GM03348 (cell line): ENCODE data around the gene POU2F3.

ENCODE experiments used
- DNase-seq: peaks from one replicate; pipeline ENCODE4 v3.0.0; 2012; ENCODE audit warnings: low spot score

Gene POU2F3

DNA sequence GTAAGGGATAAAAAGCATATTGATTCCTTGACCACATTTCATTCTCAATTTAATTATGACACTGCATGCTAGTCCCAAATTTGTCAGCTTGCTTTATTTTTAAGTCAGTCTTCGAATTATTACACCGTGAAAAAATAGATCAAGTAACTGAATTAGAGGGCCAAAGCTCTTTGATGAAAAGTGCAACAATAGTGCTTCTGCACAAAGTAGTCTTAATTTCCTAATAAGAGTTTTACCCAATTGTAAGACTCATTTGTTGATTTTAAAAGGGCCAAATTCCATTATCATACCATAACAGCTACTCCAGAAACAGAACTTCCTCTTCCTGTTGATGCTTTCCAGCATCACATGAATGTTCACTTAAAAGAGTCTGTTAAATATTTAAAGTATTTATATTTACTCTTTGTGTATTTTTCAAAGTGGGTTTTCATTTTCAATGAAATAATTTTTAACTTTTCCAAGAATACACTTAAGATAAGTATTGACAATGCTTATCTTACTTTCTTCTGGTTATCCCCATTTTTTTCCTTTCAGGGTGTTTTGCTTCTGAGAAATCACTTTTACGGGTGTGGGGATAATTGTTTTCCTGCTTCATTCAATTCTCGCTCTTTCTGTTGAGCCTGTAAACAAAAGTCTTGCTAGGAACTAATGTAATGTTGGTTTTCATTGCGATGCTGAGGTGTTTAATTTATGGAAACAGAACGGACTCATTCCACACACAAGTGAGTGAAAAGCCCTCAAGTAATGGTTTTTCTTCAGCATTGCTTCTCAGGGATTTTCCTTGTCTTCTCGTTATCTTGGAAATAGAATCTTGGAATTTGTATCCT is 98.4 kb downstream of the POU2F3 start:
- peak; percentile 26 for DNase-seq

DNA sequence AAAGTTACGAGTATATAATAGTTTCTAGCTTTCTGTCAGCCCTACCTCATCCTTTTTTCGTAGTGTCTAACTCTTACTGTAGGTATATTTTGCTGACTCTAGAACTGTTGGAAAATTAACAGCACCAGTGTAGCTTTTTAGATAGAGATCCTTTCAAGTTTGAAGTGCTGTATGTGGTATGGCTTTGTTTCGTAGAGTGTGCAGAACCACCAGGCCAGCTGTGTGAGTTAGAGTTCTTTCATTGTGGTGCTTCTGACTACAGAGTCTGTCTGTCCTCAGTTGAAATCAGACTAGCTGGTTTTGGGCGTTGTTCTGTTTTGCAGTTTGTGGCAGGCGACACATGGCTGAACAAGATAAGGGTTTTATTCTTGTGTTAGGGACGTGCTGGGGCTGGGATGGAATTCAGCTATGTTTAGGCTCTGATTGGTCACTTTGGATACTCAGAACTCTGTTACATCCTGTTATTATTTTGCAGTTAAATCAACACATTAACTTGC is 99.5 kb downstream of the POU2F3 start:
- DNase-seq = peak; percentile 52

DNA sequence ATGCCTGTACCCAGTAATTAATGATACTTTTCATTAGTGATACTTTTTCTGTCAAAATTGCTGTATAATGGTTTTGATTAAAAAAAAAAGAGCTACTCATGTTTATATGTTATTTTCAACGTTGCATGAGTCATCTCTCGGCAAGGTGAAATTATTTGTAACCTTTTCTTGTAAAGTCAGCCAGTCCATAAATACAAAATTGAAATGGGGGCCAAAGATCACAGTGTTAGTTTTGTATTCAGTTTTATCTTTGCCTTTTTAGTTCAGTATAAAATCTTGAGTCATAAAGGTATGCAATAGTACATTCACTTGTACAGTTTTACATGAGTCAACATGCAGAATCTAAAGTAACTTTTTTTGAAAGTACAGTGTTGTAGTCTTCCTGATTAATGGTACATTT is 100.6 kb downstream of the POU2F3 start:
- no peak for DNase-seq

DNA sequence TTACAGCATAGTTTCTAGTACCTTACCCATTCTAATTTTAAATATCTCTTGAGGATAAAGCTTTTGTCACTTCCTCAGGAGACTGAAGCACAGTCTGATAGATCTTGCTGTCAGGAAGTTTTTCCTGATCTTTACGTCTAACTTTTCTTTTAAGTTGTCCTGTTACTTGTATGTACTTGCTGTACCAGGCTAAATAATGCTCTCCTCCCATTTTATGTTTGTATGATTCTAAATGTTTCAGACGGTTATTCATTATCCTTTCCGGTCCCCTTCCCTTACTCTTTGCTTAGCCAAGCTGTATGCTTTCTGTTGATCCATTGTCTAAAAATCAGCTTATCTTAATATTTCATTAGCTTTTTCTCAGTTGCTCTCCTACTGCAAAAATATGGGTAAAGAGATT is 102.3 kb downstream of the POU2F3 start:
- no peak for DNase-seq

DNA sequence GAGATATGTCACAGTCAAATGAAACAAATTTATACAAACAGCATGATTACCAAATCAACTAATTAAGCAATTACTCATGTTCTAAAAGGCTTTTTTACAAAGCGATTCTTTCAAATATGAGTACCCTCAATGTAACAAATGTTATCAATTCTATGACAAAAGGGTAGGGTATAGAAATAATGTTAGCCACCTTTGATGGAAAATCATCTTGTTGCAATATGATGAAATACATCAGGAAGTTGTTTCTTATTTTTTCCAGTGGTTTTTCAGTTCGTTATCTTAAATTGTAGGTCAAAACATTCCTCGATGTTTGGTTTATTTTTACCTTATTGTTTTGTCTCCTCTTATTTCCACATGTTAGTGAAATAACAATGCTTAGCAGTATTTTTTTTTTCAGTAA is 102.7 kb downstream of the POU2F3 start:
- no peak for DNase-seq

DNA sequence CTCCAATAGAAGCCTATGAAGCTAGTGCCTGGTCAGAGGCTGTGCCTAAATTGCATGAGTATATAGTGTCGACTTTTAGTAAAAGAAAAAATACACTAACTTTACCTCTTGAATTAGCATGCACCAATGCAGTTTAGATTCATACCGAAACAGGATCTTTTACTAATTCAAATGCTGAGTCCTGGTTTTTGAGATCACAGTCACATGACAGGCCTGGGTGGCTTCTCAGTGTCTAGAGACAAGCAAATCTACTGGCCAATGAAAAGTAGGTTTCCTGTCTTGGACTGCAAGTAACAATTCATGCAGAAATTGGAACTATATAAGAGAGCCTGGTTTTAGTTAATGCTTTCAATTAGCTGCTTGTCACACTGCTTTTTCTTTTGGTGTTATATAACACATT is 103.5 kb downstream of the POU2F3 start:
- DNase-seq = no peak

DNA sequence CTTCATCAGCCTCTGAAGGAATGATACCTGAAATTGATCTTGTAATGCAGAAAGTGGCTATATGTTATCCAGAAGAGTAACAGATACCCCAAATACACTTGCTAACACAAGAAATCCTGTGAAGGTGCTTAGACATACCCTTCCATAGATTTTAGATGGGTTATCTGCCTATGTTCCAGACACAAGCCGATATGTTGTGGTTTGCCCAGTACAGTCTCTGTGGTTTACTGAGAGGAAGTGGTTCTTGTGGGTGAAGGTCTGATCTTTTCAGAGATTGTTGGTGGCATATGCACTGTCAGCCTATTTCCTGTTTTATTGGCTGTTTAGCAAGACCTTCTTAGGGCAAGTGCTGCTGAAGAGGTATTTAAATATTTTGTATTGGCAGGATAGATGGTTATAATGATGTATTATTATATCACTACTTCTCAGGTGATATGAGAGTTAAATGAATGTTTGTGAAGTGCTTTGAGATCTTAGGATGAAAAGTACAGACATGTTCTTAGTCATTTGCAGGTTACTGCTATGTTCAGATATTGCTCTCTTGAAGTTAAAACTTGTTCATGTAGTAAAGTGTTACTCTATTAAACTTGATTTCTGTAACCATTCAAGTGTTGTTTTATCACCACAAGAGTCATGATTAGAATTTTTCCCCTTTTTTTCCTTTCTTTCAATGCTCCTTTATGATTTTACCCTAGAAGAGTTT is 104.5 kb downstream of the POU2F3 start:
- peak; percentile 44 for DNase-seq

DNA sequence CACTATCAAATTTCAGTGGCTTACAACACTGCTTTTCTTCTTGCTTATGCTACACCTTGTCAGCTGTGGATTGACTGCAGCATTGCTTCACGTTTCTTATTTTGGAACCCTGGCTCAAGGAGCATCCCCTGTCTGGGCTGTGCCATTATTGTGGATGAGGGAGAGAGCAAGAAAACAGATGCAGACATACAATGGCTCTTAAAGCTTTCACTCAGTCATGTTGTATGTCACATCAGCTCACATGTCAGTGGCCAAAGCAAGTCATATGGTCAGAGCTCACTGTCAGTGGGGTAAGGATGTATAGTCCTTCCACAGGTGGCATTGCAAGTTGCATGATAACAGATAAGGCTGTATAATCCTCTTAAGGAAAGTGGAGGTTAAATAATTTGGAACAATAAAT is 106.3 kb downstream of the POU2F3 start:
- no peak for DNase-seq

DNA sequence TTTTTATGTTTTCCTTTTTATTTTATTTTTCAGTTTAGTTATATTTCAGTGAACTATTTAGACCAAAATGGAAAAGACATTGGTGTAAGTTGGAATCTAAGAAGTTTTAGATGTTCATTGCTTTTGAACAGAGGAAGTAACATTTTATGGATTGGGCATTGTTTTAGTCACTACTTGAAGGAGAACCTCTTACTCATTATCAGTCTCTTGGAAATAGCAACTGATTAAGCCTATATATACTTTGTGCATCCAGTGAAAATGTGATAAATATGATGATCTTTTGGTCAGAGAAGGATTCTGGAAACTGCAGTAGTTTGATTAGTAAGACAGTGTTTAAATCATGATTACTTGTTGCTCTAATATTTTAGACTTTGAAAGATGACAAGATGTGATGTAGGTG is 110.7 kb downstream of the POU2F3 start:
- DNase-seq = no peak

DNA sequence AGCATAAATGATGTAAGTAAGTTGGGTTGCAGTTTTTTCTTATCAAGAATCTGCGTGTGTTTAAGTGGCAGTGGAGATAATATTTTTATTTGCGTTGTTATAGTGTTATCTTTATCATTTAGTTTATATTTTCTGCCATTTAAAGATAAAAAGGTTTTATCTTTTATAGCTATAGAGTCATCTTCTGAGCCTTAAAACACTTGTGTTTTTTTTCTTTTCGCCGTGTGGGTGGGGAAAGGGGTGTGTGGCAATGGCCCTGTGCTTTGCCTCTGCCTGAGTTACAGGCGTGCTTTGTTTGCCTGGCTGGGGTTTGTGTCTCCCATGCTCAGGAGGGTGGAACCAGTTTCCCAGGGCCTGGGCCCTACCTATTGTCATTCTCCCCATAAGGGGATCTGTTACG is 112.5 kb downstream of the POU2F3 start:
- DNase-seq = no peak

DNA sequence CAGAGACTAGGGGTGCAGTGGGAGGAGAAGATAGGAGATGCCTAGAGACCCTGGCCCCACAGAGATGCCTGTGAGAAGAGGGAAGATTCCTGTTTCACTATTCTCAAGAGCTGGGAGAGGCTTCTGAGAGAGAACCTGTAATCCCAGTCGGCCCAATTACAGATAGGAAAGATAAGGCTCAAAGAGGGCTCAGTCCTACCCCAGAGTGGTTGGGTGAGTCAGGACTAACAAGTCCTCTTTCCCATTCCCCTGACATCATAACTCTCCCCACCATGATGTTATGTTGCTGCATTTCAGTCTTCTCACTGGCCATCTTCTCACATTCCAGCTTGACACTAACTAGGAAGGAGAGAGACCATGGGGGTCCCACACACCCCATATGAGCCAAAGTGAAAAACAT is 114.1 kb downstream of the POU2F3 start:
- no peak for DNase-seq

DNA sequence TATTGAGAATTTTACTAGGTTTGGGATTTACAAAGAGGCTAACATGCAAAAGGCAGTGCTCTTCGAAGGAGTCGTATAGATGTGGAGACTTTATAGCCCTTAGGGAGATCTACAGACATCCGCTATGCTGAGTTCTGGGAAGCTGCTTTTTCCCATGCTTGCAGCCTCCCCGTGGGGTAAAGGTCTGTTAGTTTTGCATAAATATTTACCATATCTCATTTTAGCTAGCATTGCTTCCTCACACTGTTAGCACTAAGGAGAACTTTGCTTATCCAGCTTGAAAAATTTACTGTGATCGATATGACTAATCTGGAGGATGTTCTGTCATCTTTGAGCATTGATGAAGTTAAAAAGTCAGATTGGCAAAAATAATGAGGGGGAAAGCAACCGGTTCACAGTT is 114.8 kb downstream of the POU2F3 start:
- DNase-seq = no peak

DNA sequence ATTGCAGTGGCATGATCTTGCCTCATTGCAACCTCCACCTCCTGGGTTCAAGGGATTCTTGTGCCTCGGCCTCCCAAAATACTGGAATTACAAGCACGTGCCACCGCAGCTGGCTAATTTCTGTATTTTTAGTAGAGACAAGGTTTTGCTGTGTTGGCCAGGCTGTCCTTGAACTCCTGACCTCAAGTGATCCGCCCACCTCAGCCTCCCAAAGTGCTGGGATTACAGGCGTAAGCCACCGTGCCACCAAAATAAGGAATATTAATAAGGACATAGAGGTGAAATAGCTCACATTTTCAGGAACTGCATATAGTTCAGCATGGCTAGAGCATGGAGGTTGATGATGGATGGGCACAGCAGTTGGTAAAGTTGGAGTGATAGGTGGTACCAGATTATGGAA is 117.7 kb downstream of the POU2F3 start:
- DNase-seq = no peak

DNA sequence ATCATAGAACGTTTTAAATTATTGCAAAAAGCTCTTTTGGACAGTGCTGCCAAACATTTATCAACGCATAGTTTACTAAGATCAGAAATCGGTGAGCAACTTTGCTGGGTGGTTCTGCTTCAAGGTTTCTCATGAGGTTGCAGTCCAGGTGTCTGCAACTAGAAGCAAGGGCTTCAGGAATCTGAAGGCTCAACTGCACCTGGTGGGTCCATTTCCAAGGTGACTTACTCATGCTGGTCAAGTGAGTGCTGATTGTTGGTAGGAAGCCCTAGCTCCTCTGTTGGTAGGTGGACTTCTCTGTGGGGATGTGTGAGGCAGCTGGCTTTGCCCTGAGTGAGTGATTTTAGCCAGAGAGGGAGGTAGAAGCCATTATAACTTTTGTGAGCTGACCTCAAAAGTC is 118.8 kb downstream of the POU2F3 start:
- DNase-seq = no peak

DNA sequence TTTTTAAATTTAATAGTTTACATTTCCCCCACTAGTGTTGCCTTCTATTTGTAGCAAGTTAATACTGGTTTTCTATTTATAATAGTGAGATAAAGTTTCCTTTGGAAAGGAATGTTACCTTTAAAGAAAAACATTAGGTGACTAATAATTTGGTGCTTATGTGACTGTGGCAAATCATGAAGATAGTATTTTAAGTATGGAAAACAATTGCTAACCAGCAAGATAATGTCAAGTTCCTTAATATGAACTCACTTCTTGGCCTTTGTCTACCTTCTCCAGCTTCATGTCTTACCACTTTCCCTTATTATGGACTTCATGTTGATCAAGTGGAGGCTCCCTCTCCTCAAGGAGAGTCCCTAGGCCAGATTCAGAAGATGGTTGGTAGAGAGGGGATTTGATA is 123.5 kb downstream of the POU2F3 start:
- DNase-seq = no peak

DNA sequence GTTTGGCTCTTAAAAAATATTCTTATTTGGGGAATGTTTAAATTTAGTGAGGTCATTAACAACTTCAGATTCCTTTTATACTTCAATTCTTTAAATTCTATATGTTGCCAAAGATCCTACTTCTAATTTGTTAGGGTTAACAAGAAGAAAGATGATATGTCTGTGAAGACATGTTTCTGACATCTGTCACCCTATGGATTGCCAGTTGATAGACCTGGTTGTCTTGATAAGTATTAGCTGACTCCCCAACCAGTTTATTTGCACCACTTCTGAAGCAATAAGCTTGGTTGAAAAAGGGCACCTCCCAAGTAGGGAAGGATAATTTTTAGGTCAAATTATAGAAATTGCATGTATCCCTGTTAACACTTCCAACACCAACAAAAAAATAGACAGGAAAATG is 125.6 kb downstream of the POU2F3 start:
- DNase-seq = no peak
